WTC11 (cell line): ENCODE results near the gene CYSRT1. TPM values are rescaled to one million over a fixed set of nuclear protein-coding genes. Genes with fewer than 3 reads are reported as not detected.

Experiments
- ATF6 ChIP-seq: sonication (generic); formaldehyde crosslinking; IDR thresholded peaks from 2 replicates; pipeline ENCODE4 v1.8.1; 2023; ENCODE audit warnings: mild to moderate bottlenecking, missing genetic modification reagents
- CREM ChIP-seq: sonication (generic); formaldehyde crosslinking; IDR thresholded peaks from 2 replicates; pipeline ENCODE4 v1.8.1; 2022; ENCODE audit warnings: mild to moderate bottlenecking, missing genetic modification reagents, moderate library complexity
- E2F1 ChIP-seq: sonication (generic); formaldehyde crosslinking; IDR thresholded peaks from 2 replicates; pipeline ENCODE4 v1.8.0; 2022; ENCODE audit warnings: mild to moderate bottlenecking, missing genetic modification reagents
- E2F4 ChIP-seq: sonication (generic); formaldehyde crosslinking; IDR thresholded peaks from 2 replicates; pipeline ENCODE4 v1.8.1; 2022; ENCODE audit warnings: low read depth, mild to moderate bottlenecking, moderate library complexity, missing genetic modification reagents, borderline replicate concordance
- ESRRA ChIP-seq: sonication (generic); formaldehyde crosslinking; IDR thresholded peaks from 2 replicates; pipeline ENCODE4 v1.8.1; 2022; ENCODE audit warnings: mild to moderate bottlenecking, missing genetic modification reagents, borderline replicate concordance
- FOXJ3 ChIP-seq: sonication (generic); formaldehyde crosslinking; IDR thresholded peaks from 2 replicates; pipeline ENCODE4 v1.9.0; 2021; ENCODE audit warnings: missing genetic modification reagents, mild to moderate bottlenecking, borderline replicate concordance
- GRHL2 ChIP-seq: fragments of 250-450 bp; sonication (Bioruptor Pico); IDR thresholded peaks from 2 replicates; pipeline ENCODE4 v1.8.0; 2022; ENCODE audit warnings: mild to moderate bottlenecking, moderate library complexity; ENCODE audit not compliant: insufficient replicate concordance, severe bottlenecking
- IRF1 ChIP-seq: sonication (generic); formaldehyde crosslinking; IDR thresholded peaks from 2 replicates; pipeline ENCODE4 v1.8.0; 2023; ENCODE audit warnings: missing genetic modification reagents
- JAZF1 ChIP-seq: fragments of 250-450 bp; sonication (Bioruptor Pico); IDR thresholded peaks from 2 replicates; pipeline ENCODE4 v1.9.0; 2021; ENCODE audit warnings: moderate library complexity, mild to moderate bottlenecking, inconsistent platforms
- MYBL2 ChIP-seq: sonication (generic); formaldehyde crosslinking; IDR thresholded peaks from 2 replicates; pipeline ENCODE4 v1.8.1; 2023; ENCODE audit warnings: mild to moderate bottlenecking, moderate library complexity, missing genetic modification reagents
- NFATC4 ChIP-seq: fragments of 250-450 bp; sonication (Bioruptor Pico); IDR thresholded peaks from 2 replicates; pipeline ENCODE4 v1.9.0; 2021; ENCODE audit warnings: mild to moderate bottlenecking
- NFE2L1 ChIP-seq: sonication (generic); formaldehyde crosslinking; IDR thresholded peaks from 2 replicates; pipeline ENCODE4 v1.8.1; 2023; ENCODE audit warnings: missing genetic modification reagents
- NR2C2 ChIP-seq: sonication (generic); formaldehyde crosslinking; IDR thresholded peaks from 2 replicates; pipeline ENCODE4 v1.8.0; 2022; ENCODE audit warnings: mild to moderate bottlenecking, missing genetic modification reagents
- RELA ChIP-seq: sonication (generic); formaldehyde crosslinking; IDR thresholded peaks from 2 replicates; pipeline ENCODE4 v1.8.1; 2022; ENCODE audit warnings: missing genetic modification reagents, mild to moderate bottlenecking, borderline replicate concordance
- TEAD1 ChIP-seq: sonication (generic); formaldehyde crosslinking; IDR thresholded peaks from 2 replicates; pipeline ENCODE4 v1.8.0; 2022; ENCODE audit warnings: mild to moderate bottlenecking, missing genetic modification reagents
- ZNF532 ChIP-seq: fragments of 250-450 bp; sonication (Bioruptor Pico); IDR thresholded peaks from 2 replicates; pipeline ENCODE4 v1.9.0; 2021; ENCODE audit warnings: mild to moderate bottlenecking, borderline replicate concordance
- total RNA-seq: library from RNA; stranded (reverse); gene quantifications from 3 replicates; pipeline ENCODE4 v1.2.3, GENCODE V29; 2021
- TF ChIP-seq, protein P1 (sequence below): sonication (generic); formaldehyde crosslinking; IDR thresholded peaks from 2 replicates; pipeline ENCODE4 v1.8.0; 2022; ENCODE audit warnings: mild to moderate bottlenecking, missing genetic modification reagents
- TF ChIP-seq, protein P2 (sequence below): sonication (generic); formaldehyde crosslinking; IDR thresholded peaks from 2 replicates; pipeline ENCODE4 v1.8.1; 2022; ENCODE audit warnings: mild to moderate bottlenecking, missing genetic modification reagents, moderate library complexity, borderline replicate concordance
- TF ChIP-seq, protein P3 (sequence below): sonication (generic); formaldehyde crosslinking; IDR thresholded peaks from 2 replicates; pipeline ENCODE4 v1.8.1; 2022; ENCODE audit warnings: missing genetic modification reagents, borderline replicate concordance
- TF ChIP-seq, protein P4 (sequence below): fragments of 200-600 bp; IDR thresholded peaks from 2 replicates; pipeline ENCODE4 v1.8.0; 2022; ENCODE audit warnings: antibody characterized with exemption
- TF ChIP-seq, protein P5 (sequence below): sonication (generic); formaldehyde crosslinking; IDR thresholded peaks from 2 replicates; pipeline ENCODE4 v1.8.1; 2023; ENCODE audit warnings: mild to moderate bottlenecking, moderate library complexity, missing genetic modification reagents

Gene CYSRT1
- total RNA-seq, 1 experiment from 2014 or later, result 3.5 TPM

DNA sequence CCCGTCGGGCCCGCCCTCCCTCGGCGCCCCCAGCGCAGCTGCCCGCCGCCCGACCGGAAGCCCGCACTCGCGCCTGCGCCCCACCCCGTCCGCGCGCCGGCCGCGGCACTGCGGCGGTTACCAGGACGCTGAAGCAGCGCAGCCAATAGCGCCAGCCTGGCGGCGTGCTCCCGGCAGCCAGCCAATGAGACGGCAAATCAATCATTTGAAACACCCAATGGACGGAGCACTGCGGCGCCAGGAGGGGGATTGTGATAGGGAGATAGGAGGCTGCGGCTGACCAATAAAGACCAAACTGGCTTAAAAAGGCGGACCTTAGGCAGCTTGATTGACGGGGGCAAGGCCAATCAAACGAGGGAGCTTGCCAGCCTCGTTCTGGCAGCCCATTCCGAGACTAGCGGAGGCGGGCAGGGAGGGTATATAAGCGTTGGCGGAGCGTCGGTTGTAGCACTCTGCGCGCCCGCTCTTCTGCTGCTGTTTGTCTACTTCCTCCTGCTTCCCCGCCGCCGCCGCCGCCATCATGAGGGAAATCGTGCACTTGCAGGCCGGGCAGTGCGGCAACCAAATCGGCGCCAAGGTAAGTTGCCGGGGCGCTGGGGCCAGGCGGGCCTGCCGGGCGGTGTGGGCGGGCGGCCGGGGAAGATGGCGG is 16.0 kb downstream of the CYSRT1 start, which contains the start of gene TUBB4B (continued):
- TF ChIP-seq IRF1, result no peak
- TF ChIP-seq JAZF1 (CRISPR knock-in tag), result no peak
- no peak for TF ChIP-seq NR2C2 (CRISPR knock-in tag)
- TF ChIP-seq, protein P1, sequence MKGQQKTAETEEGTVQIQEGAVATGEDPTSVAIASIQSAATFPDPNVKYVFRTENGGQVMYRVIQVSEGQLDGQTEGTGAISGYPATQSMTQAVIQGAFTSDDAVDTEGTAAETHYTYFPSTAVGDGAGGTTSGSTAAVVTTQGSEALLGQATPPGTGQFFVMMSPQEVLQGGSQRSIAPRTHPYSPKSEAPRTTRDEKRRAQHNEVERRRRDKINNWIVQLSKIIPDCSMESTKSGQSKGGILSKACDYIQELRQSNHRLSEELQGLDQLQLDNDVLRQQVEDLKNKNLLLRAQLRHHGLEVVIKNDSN, result no peak; the same call in 1 of the 2 replicates
- no peak for TF ChIP-seq RELA
- TF ChIP-seq, protein P2, sequence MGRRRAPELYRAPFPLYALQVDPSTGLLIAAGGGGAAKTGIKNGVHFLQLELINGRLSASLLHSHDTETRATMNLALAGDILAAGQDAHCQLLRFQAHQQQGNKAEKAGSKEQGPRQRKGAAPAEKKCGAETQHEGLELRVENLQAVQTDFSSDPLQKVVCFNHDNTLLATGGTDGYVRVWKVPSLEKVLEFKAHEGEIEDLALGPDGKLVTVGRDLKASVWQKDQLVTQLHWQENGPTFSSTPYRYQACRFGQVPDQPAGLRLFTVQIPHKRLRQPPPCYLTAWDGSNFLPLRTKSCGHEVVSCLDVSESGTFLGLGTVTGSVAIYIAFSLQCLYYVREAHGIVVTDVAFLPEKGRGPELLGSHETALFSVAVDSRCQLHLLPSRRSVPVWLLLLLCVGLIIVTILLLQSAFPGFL (CRISPR knock-in tag), result no peak
- TF ChIP-seq E2F4 (CRISPR knock-in tag), result 0 out of 2 replicates have a peak, but pooled peaks have one; percentile 13
- no peak; the same call in 1 of the 2 replicates for TF ChIP-seq ESRRA
- 0 out of 2 replicates have a peak, but pooled peaks have one; percentile 70 for TF ChIP-seq TEAD1 (CRISPR knock-in tag)
- TF ChIP-seq CREM (CRISPR knock-in tag), result 0 out of 2 replicates have a peak, but pooled peaks have one; percentile 68
- TF ChIP-seq, protein P3, sequence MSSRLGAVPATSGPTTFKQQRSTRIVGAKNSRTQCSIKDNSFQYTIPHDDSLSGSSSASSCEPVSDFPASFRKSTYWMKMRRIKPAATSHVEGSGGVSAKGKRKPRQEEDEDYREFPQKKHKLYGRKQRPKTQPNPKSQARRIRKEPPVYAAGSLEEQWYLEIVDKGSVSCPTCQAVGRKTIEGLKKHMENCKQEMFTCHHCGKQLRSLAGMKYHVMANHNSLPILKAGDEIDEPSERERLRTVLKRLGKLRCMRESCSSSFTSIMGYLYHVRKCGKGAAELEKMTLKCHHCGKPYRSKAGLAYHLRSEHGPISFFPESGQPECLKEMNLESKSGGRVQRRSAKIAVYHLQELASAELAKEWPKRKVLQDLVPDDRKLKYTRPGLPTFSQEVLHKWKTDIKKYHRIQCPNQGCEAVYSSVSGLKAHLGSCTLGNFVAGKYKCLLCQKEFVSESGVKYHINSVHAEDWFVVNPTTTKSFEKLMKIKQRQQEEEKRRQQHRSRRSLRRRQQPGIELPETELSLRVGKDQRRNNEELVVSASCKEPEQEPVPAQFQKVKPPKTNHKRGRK, result no peak
- TF ChIP-seq, protein P4, sequence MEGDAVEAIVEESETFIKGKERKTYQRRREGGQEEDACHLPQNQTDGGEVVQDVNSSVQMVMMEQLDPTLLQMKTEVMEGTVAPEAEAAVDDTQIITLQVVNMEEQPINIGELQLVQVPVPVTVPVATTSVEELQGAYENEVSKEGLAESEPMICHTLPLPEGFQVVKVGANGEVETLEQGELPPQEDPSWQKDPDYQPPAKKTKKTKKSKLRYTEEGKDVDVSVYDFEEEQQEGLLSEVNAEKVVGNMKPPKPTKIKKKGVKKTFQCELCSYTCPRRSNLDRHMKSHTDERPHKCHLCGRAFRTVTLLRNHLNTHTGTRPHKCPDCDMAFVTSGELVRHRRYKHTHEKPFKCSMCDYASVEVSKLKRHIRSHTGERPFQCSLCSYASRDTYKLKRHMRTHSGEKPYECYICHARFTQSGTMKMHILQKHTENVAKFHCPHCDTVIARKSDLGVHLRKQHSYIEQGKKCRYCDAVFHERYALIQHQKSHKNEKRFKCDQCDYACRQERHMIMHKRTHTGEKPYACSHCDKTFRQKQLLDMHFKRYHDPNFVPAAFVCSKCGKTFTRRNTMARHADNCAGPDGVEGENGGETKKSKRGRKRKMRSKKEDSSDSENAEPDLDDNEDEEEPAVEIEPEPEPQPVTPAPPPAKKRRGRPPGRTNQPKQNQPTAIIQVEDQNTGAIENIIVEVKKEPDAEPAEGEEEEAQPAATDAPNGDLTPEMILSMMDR, result no peak
- TF ChIP-seq E2F1, result no peak
- no peak for TF ChIP-seq ATF6 (CRISPR knock-in tag)
- TF ChIP-seq ZNF532, result peak; percentile 22; the same call in 1 of the 2 replicates
- TF ChIP-seq NFATC4 (CRISPR knock-in tag), result no peak
- TF ChIP-seq, protein P5, sequence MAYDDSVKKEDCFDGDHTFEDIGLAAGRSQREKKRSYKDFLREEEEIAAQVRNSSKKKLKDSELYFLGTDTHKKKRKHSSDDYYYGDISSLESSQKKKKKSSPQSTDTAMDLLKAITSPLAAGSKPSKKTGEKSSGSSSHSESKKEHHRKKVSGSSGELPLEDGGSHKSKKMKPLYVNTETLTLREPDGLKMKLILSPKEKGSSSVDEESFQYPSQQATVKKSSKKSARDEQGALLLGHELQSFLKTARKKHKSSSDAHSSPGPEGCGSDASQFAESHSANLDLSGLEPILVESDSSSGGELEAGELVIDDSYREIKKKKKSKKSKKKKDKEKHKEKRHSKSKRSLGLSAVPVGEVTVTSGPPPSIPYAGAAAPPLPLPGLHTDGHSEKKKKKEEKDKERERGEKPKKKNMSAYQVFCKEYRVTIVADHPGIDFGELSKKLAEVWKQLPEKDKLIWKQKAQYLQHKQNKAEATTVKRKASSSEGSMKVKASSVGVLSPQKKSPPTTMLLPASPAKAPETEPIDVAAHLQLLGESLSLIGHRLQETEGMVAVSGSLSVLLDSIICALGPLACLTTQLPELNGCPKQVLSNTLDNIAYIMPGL (CRISPR knock-in tag), result no peak
- TF ChIP-seq GRHL2, result no peak
- peak; percentile 87 for TF ChIP-seq MYBL2 (CRISPR knock-in tag)
- TF ChIP-seq NFE2L1 (CRISPR knock-in tag), result peak; percentile 67; the same call in 1 of the 2 replicates
- TF ChIP-seq FOXJ3, result no peak
